GM19452 (cell line): ENCODE data around the gene ANKRD33B.
"Not testable (repeated sequence)": the region's sequence is repeated elsewhere in the genome, so short reads cannot be mapped to it uniquely, and the experiment has no call there.

Experiments used
- ATAC-seq: cut with Tn5 transposase; IDR thresholded peaks from one replicate; pipeline ENCODE4 v1.9.1; 2021; ENCODE audit not compliant: unreplicated experiment

Gene ANKRD33B

GRCh38 chr5:10653751-10654400 is 90.0 kb downstream of the ANKRD33B start:
- ATAC-seq = no peak

DNA sequence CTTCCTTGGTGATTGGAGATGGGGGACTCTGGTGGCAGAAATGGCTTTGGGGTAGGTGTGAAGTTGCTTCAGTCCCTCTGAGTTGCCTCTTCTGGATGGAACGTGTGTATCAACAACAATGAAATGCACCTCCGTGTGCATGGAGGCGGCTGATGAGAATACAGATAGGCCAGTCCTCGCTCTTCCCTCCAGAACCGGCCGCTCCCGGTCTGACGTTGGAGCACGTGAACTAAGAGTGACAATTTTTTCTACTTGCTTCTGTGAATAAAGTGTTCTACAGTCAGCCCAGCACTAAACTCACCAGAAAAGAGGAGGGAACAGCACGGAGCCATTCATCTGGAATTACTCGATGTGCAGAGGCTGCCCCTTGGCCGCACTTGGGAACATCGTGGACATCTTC is 90.7 kb downstream of the ANKRD33B start:
- no peak for ATAC-seq

GRCh38 chr5:10655161-10655971 is 91.5 kb downstream of the ANKRD33B start:
- ATAC-seq = no peak

GRCh38 chr5:10655972-10656830 is 92.3 kb downstream of the ANKRD33B start:
- no peak for ATAC-seq

- no peak for ATAC-seq
These were observed 94.4 kb downstream of the ANKRD33B start for GRCh38 chr5:10658265-10658664.

- no peak for ATAC-seq
These were observed 96.3 kb downstream of the ANKRD33B start for GRCh38 chr5:10660135-10660534.

DNA sequence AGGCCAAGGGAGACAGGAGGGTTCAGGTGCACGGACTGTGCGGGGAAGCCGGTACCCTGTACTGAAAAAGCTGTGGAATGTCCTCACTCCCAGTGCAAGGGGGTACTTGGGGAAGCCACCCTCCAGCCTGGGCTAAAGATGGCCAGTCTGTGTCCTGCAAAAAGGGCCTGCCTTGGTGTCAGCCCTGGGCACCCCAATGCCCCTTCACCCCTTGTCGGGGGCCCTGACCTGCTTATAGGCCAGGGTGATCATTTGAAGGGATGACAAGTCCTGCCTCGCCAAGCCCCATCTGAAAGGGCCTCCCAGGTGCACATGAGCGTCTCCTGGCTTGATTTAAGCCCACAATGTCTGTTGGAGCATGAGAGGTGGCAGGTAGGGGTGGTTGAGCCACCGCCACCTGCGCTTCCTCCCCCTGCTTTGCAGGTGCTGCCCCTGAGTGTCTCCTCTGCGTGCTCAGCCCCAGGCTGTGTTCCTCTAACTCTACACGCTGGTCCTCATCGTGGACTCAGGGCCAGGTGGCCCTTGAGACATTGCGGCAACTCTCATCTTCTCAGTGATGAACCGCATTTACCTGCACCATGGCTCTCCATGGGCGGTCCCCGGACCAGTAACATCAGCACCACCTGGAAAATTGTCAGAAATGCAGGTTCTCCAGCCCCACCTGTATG is 97.0 kb downstream of the ANKRD33B start:
- no peak for ATAC-seq

GRCh38 chr5:10661401-10661800 is 97.5 kb downstream of the ANKRD33B start:
- ATAC-seq = no peak

DNA sequence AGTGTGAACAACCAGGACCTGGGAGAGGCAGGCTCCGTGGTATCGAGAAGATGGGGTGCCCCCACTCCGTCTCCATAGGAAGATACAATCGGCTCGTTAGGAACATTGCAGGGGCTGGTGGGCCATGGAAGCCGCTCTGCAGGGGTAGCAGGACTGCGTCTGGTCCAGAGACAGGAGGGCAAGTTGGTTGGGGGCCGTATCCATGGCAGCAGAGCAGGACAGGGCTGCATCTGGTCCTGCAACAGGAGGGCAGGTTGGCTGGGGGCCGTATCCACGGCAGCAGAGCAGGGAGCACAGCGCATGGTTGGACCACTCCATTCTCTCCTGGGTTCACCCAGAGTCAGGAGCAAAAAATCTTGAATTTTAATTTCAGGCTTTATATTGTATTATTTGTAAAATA is 98.2 kb downstream of the ANKRD33B start:
- ATAC-seq = no peak

DNA sequence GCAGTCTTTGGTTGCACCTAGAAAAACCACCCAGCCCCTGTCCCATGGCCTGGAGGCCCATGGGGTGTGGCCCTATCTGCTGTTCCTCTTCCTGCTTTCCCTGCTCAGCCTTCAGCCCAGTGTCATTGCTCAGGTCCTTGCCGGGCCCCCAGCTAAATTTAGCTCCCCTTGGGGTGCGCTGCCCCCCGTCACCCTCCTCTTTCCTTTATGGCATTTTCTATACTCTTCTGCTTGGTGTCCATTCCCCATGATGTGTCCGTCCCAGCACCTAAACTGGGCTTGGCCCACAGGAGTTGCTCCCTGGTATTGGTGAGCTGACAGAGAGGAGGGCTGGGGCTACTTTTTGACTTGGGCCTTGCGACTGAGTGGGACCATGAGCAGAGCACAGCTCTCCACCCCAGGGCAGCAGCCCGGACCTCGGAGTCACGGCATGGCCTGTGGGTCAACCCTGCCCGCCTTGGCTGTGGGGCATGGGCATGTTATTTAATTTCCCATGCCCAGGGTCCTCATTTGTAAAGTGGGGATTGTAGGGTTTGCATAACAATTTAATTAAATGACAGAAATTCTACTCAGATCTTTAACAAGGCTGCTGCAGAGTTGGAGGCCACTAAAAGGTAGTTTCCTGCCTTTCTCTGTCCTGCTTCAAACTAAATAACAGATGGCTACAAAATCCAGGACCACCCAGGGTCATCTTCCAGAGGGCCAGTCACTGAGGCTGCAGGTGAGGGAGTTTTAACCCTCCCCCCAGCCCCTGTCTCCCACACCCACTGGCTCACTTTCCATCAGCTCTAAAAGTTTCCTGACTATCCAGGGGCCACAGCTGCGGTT is 99.0 kb downstream of the ANKRD33B start:
- ATAC-seq = no peak

DNA sequence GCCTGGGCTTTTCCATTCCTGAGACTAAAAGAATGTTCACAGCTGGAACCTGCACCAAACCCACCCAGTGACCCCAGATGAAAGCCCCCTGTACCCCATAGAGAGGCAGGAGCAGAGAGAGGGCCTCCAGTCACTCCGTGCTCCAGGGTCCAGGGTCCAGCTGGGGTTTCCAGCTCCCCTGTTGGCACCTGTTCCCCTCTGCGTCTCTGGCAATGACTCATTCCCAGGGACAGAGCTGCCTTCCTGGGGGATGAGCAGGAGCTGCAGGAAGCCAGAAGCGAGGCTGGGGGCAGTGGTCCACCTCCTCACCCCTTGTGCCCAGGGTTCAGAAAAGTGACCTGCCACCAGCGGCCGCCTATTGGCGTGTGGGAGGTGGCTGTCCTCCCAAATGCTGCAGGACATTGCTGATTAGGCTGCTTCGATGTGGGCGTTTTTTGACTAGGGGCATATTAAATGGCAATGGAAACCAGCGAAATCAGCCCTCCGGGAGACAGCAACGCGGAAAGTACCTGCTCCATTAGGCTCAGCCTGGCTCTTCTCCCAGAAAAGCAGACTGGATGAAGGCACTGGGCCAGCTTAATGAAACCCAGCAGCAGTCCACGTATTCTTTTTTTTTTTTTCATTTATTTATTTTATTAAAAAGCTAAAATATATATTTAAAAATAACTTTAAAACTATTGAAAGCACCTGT is 99.8 kb downstream of the ANKRD33B start:
- ATAC-seq = no peak

- not testable (repeated sequence) for ATAC-seq
These were observed 100.4 kb downstream of the ANKRD33B start for GRCh38 chr5:10664180-10664769.

- ATAC-seq = no peak
These were observed 101.9 kb downstream of the ANKRD33B start for GRCh38 chr5:10665799-10666198.

GRCh38 chr5:10666531-10667299 is 102.8 kb downstream of the ANKRD33B start:
- no peak for ATAC-seq

DNA sequence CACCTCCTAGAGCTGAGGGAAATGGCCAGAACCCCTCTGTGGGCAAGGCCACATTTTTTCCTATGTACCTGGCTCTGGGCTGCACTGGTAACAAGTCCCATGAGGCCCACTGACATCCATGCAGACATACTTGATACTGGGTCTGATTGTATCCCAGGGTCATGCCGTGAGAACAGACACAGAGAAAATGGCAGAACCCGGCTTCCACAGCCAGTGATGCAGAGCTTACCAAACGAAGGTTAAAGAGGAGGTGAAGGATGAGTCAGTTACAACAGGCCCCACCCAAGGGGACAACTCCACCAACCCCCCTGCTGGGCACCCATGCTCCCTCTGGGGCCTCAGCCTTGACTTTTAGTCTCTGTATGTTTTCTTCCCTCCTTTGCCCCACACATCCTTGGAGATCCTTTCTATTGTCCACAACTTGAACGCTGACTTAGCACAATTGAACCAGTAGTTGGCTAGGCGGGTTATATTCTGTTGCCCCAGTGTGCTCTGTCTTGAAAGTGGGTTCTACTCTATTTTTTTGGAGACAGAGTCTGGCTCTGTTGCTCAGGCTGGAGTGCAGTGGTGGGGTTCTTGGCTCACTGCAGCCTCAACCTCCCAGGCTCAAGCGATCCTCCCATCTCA is 103.7 kb downstream of the ANKRD33B start:
- no peak for ATAC-seq

- ATAC-seq = no peak
These were observed 104.8 kb downstream of the ANKRD33B start for GRCh38 chr5:10668697-10669096.

DNA sequence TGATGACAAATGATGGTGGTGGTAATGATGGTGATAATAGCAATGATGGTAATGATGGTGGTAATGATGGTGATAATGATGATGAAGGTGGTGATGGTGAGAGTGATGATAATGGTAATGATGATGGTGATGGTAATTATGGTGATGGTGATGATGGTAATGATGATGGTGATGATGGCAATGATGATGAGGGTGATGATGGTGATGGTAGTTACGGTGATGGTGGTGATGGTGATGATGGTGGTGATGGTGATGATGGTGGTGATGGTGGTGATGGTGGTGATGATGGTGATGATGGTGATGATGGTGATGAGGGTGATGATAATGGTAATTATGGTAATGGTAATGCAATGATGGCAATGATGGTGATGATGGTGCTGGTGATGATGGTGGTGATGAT is 106.1 kb downstream of the ANKRD33B start:
- no peak for ATAC-seq
